HCEC 1CT (cell line): ENCODE data around the gene SPRED2.
"Not testable (repeated sequence)": the region's sequence is repeated elsewhere in the genome, so short reads cannot be mapped to it uniquely, and the experiment has no call there.

Experiments used
- DNase-seq: peaks from one replicate; pipeline ENCODE4 v3.0.0-alpha.2; 2017

Gene SPRED2

GRCh38 chr2:65361623-65362022 is 70.8 kb downstream of the SPRED2 start:
- DNase-seq, result peak; percentile 52

- no peak for DNase-seq
Measured at GRCh38 chr2:65360441-65360840, 72.0 kb downstream of the SPRED2 start.

- DNase-seq, result peak; percentile 89
Measured at GRCh38 chr2:65358678-65359400, 73.6 kb downstream of the SPRED2 start.

GRCh38 chr2:65357959-65358294 is 74.5 kb downstream of the SPRED2 start:
- no peak for DNase-seq

GRCh38 chr2:65357095-65357958 is 75.1 kb downstream of the SPRED2 start:
- no peak for DNase-seq

GRCh38 chr2:65355186-65355831 is 77.1 kb downstream of the SPRED2 start:
- peak; percentile 29 for DNase-seq

- no peak for DNase-seq
Measured at GRCh38 chr2:65354773-65355172, 77.6 kb downstream of the SPRED2 start.

GRCh38 chr2:65353927-65354326 is 78.5 kb downstream of the SPRED2 start:
- DNase-seq, result no peak

- DNase-seq, result no peak
Measured at GRCh38 chr2:65353046-65353445, 79.4 kb downstream of the SPRED2 start.

GRCh38 chr2:65351948-65352595 is 80.3 kb downstream of the SPRED2 start:
- no peak for DNase-seq

GRCh38 chr2:65351234-65351947 is 81.0 kb downstream of the SPRED2 start:
- no peak for DNase-seq

- no peak for DNase-seq
Measured at GRCh38 chr2:65350651-65351056, 81.7 kb downstream of the SPRED2 start.

GRCh38 chr2:65349863-65350262 is 82.5 kb downstream of the SPRED2 start:
- peak; percentile 59 for DNase-seq

- no peak for DNase-seq
Measured at GRCh38 chr2:65347913-65348312, 84.5 kb downstream of the SPRED2 start.

- no peak for DNase-seq
Measured at GRCh38 chr2:65345631-65346030, 86.8 kb downstream of the SPRED2 start.

- no peak for DNase-seq
Measured at GRCh38 chr2:65344689-65345088, 87.7 kb downstream of the SPRED2 start.

GRCh38 chr2:65344182-65344581 is 88.2 kb downstream of the SPRED2 start:
- DNase-seq, result no peak

GRCh38 chr2:65343386-65343785 is 89.0 kb downstream of the SPRED2 start:
- no peak for DNase-seq

GRCh38 chr2:65340898-65341681 is 91.3 kb downstream of the SPRED2 start:
- no peak for DNase-seq

GRCh38 chr2:65339648-65340047 is 92.8 kb downstream of the SPRED2 start:
- no peak for DNase-seq

- not testable (repeated sequence) for DNase-seq
Measured at GRCh38 chr2:65338830-65339495, 93.4 kb downstream of the SPRED2 start.
